HFF-Myc (cell line): ENCODE measurements around the gene CUTC.

Source experiments
- DNase-seq: peaks from one replicate; pipeline ENCODE4 v3.0.0-alpha.2; 2011; ENCODE audit warnings: low read depth; ENCODE audit errors: extremely low read depth
- H3K4me3 ChIP-seq: replicated peaks from 2 replicates; pipeline ENCODE4 v1.5.1; 2011; ENCODE audit warnings: low read depth, mild to moderate bottlenecking, control low read depth, low read length
- CTCF ChIP-seq: IDR thresholded peaks from 2 replicates; pipeline ENCODE4 v1.5.1; 2012; ENCODE audit warnings: mild to moderate bottlenecking, low read depth, low read length, control low read depth; ENCODE audit errors: missing control alignments

CUTC gene

GRCh38 chr10:99756159-99756558, 24.1 kb downstream of the CUTC start:
- DNase-seq = no peak
- no peak for TF ChIP-seq CTCF
- H3K4me3 ChIP-seq = no peak overlapping the region

- TF ChIP-seq CTCF = no peak
- H3K4me3 ChIP-seq = no peak overlapping the region
- no peak for DNase-seq
Observed at GRCh38 chr10:99758211-99758891, 26.3 kb downstream of the CUTC start.

- no peak for TF ChIP-seq CTCF
- H3K4me3 ChIP-seq = no peak overlapping the region
- DNase-seq = no peak
Observed at GRCh38 chr10:99760321-99760720, 28.3 kb downstream of the CUTC start.

GRCh38 chr10:99761365-99761764, 29.3 kb downstream of the CUTC start:
- no peak overlapping the region for H3K4me3 ChIP-seq
- no peak for TF ChIP-seq CTCF
- DNase-seq = no peak

- no peak for TF ChIP-seq CTCF
- DNase-seq = no peak
- no peak overlapping the region for H3K4me3 ChIP-seq
Observed at GRCh38 chr10:99765672-99766301, 33.8 kb downstream of the CUTC start.

GRCh38 chr10:99766302-99766681, 34.3 kb downstream of the CUTC start:
- DNase-seq = no peak
- H3K4me3 ChIP-seq = no peak overlapping the region
- TF ChIP-seq CTCF = no peak

GRCh38 chr10:99767901-99768300, 35.9 kb downstream of the CUTC start:
- TF ChIP-seq CTCF = no peak
- no peak for DNase-seq
- H3K4me3 ChIP-seq = no peak overlapping the region
